Hepatocyte (in vitro differentiated cells): ENCODE results near the gene SLC30A10. TPM values are rescaled to one million over a fixed set of nuclear protein-coding genes. Genes with fewer than 3 reads are reported as not detected.

ENCODE experiments used
- DNase-seq: peaks from one replicate; pipeline ENCODE4 v3.0.0-alpha.2; 2016; ENCODE audit warnings: low spot score
- H2AFZ ChIP-seq: fragments of 200-600 bp; sonication (generic); 2 replicates; pipeline ENCODE4 v1.6.0; 2016; ENCODE audit warnings: antibody characterized with exemption, mild to moderate bottlenecking
- H3K27ac ChIP-seq: fragments of 200-600 bp; sonication (generic); 2 replicates; pipeline ENCODE4 v1.5.1; 2016; ENCODE audit warnings: mild to moderate bottlenecking
- H3K27me3 ChIP-seq: fragments of 200-600 bp; sonication (generic); 2 replicates; pipeline ENCODE4 v1.6.1; 2016
- H3K36me3 ChIP-seq: fragments of 200-600 bp; sonication (generic); replicated peaks from 2 replicates; pipeline ENCODE4 v1.5.1; 2016; ENCODE audit warnings: low read depth; ENCODE audit not compliant: insufficient read depth
- H3K4me1 ChIP-seq: fragments of 200-600 bp; sonication (generic); 2 replicates; pipeline ENCODE4 v1.5.1; 2016; ENCODE audit warnings: mild to moderate bottlenecking, moderate library complexity; ENCODE audit not compliant: insufficient read depth
- H3K4me2 ChIP-seq: fragments of 200-600 bp; sonication (generic); 2 replicates; pipeline ENCODE4 v1.6.0; 2016
- H3K4me3 ChIP-seq: fragments of 200-600 bp; sonication (generic); 2 replicates; pipeline ENCODE4 v1.5.1; 2016; ENCODE audit warnings: mild to moderate bottlenecking
- H3K79me2 ChIP-seq: fragments of 200-600 bp; sonication (generic); 2 replicates; pipeline ENCODE4 v1.6.0; 2017; ENCODE audit warnings: mild to moderate bottlenecking
- H3K9me2 ChIP-seq: fragments of 200-600 bp; sonication (generic); replicated peaks from 2 replicates; pipeline ENCODE4 v1.6.0; 2017; ENCODE audit warnings: mild to moderate bottlenecking; ENCODE audit not compliant: insufficient read depth
- H3K9me3 ChIP-seq: fragments of 200-600 bp; sonication (generic); 2 replicates; pipeline ENCODE4 v1.5.1; 2016; ENCODE audit warnings: low read depth, mild to moderate bottlenecking
- H4K20me1 ChIP-seq: fragments of 200-600 bp; sonication (generic); 2 replicates; pipeline ENCODE4 v1.6.0; 2016; ENCODE audit warnings: mild to moderate bottlenecking; ENCODE audit not compliant: insufficient read depth, poor library complexity, severe bottlenecking
- EZH2 ChIP-seq: fragments of 200-600 bp; sonication (generic); IDR thresholded peaks from 2 replicates; pipeline ENCODE4 v1.6.1; 2016; ENCODE audit warnings: antibody characterized with exemption, mild to moderate bottlenecking, borderline replicate concordance
- EZH2phosphoT487 ChIP-seq: fragments of 200-600 bp; sonication (generic); IDR thresholded peaks from one replicate; pipeline ENCODE4 v1.6.1; 2018; ENCODE audit warnings: antibody characterized with exemption, mild to moderate bottlenecking, low read depth, moderate library complexity; ENCODE audit not compliant: unreplicated experiment, severe bottlenecking
- WGBS: methylation state at CpG from one replicate; pipeline ENCODE4 v1.1.6; 2016; ENCODE audit warnings: low lambda C conversion rate; ENCODE audit errors: missing lambda C conversion rate; 5-methylcytosine and 5-hydroxymethylcytosine counted together
- polyA plus RNA-seq: library from polyadenylated mRNA; unstranded; fragments of >200 nt; fragmentation: Nextera tagmentation; extraction: Ambion mirVana; gene quantifications from 2 replicates; pipeline ENCODE4 v1.2.1, GENCODE V29; 2016
- total RNA-seq: library from RNA; depleted of rRNA; stranded (reverse); fragments of >200 nt; gene quantifications from 2 replicates; pipeline ENCODE4 v1.2.3, GENCODE V29; 2014
- TF ChIP-seq, protein P1 (sequence below): fragments of 200-600 bp; sonication (generic); IDR thresholded peaks from 2 replicates; pipeline ENCODE4 v1.5.1; 2016; ENCODE audit warnings: antibody characterized with exemption, mild to moderate bottlenecking; ENCODE audit not compliant: poor library complexity

The SLC30A10 gene
- total and polyA plus RNA-seq, 2 experiments from 2014 or later: 6.0 to 14.1 TPM

DNA sequence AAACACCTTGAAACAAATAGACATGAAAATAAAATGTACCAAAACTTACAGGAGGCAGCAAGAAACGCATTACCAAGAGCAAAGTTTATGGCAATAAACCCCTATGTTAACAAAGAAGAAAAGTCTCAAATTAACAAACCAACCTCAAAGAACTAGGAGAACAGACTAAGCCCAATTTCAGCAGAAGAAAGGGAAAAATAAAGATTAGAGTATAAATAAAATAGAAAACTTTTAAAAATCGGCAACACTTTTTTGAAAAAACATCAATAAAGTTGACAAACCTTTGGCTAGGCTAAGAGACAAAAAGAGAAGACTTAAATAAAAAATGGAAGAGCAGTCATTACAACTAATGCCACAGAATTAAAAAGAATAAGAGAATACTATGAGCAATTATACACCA, 42.7 kb downstream of the SLC30A10 start:
- Histone ChIP-seq H3K27me3 (no peaks in the 10 kb centered on the region), H4K20me1 (no peaks in the 10 kb centered on the region), H3K4me3 (no peak overlapping the region), H3K4me1 (peaks cover 7% of the 10 kb centered on the region), H3K36me3 (no peaks in the 10 kb centered on the region), H3K79me2 (no peaks in the 10 kb centered on the region), H2AFZ (no peak overlapping the region), H3K27ac (no peak overlapping the region), H3K9me2 (no peaks in the 10 kb centered on the region), H3K4me2 (no peak overlapping the region), H3K9me3 (no peaks in the 10 kb centered on the region)
- DNase-seq: no peak
- 88% methylated on average over 2 of the region's 2 CpGs for WGBS
- TF ChIP-seq, protein P1, sequence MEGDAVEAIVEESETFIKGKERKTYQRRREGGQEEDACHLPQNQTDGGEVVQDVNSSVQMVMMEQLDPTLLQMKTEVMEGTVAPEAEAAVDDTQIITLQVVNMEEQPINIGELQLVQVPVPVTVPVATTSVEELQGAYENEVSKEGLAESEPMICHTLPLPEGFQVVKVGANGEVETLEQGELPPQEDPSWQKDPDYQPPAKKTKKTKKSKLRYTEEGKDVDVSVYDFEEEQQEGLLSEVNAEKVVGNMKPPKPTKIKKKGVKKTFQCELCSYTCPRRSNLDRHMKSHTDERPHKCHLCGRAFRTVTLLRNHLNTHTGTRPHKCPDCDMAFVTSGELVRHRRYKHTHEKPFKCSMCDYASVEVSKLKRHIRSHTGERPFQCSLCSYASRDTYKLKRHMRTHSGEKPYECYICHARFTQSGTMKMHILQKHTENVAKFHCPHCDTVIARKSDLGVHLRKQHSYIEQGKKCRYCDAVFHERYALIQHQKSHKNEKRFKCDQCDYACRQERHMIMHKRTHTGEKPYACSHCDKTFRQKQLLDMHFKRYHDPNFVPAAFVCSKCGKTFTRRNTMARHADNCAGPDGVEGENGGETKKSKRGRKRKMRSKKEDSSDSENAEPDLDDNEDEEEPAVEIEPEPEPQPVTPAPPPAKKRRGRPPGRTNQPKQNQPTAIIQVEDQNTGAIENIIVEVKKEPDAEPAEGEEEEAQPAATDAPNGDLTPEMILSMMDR: no peak
- TF ChIP-seq EZH2 (no peak), EZH2phosphoT487 (no peak)

DNA sequence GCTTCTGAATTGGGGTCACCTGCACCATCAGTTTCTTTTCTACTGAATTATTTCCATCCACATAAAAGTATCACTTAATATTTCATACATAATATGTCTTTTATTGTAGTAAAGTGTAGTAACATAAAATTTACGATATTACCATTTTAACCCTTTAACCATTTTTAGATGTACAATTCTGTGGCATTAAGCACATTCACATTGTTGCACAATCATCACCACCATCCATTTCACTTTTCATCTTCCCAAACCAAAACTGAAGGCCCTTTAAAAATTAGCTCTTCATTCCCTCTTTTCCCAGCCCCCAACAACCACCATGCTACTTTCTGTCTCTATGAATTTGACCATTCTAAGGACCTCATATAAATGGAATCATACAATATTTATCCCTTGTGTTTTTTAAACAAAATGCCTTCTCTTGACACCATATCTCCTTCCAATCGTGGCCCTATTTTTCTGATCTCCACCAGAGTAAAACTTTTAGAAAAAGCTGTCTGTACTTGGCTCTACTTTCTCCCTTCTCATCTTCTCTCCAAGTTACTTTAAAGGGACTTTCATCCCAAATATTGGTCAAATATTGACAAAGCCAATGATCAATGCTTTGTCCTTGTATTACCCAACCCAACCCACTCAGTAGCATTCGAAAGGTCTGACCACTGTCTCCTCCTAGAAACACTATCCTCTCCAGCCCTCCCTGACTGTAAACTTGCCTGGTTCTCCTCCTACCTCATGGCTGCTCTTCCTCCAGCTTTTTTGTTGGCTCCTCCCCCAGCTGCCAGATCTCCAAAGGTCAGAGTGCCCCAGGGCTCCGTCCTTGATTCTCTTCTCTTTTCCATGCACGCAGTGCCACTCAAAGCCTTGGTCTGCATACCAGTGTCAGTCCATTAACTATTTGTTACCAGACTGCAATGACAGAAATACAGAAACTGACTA, 44.7 kb downstream of the SLC30A10 start:
- Histone ChIP-seq H3K9me3 (no peaks in the 10 kb centered on the region), H4K20me1 (no peaks in the 10 kb centered on the region), H3K27me3 (no peaks in the 10 kb centered on the region), H3K4me2 (no peak overlapping the region), H3K4me3 (no peak overlapping the region), H3K36me3 (no peaks in the 10 kb centered on the region), H3K9me2 (no peaks in the 10 kb centered on the region), H3K79me2 (no peaks in the 10 kb centered on the region), H3K27ac (no peak overlapping the region), H2AFZ (no peak overlapping the region), H3K4me1 (peaks cover 7% of the 10 kb centered on the region)
- 49% methylated on average over 5 of the region's 5 CpGs for WGBS
- TF ChIP-seq, protein P1: no peak
- TF ChIP-seq EZH2phosphoT487: no peak
- TF ChIP-seq EZH2: no peak
- no peak for DNase-seq

DNA sequence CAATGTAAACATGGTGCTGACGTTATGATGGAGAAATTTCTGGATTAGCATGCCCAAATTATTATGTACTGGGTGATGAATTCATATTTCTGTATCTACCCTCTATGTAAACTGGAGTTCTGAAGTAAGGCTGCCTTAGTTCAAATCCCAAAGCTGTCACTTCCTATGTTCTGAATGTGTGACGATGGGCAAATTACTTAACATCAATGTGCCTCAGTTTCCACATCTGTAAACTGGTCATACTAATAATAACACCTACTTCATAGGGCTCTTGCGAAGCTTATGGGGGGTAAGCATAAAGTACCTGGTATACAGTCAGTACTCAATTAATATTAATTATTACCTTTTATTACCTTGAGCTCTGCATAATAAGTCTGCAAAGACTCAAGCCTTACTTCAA, 45.6 kb downstream of the SLC30A10 start:
- 91% methylated on average over 3 of the region's 3 CpGs for WGBS
- no peaks in the 10 kb centered on the region for H3K36me3 ChIP-seq
- no peak overlapping the region for H2AFZ ChIP-seq
- H3K9me3 ChIP-seq: no peaks in the 10 kb centered on the region
- H3K4me2 ChIP-seq: no peak overlapping the region
- TF ChIP-seq, protein P1: no peak
- H3K79me2 ChIP-seq: no peaks in the 10 kb centered on the region
- H3K4me3 ChIP-seq: no peak overlapping the region
- no peaks in the 10 kb centered on the region for H3K27me3 ChIP-seq
- DNase-seq: no peak
- no peak overlapping the region for H3K27ac ChIP-seq
- H3K4me1 ChIP-seq: peaks cover 7% of the 10 kb centered on the region
- H4K20me1 ChIP-seq: no peaks in the 10 kb centered on the region
- H3K9me2 ChIP-seq: no peaks in the 10 kb centered on the region
